Body of pancreas (tissue), 4 donors: ENCODE results near the gene OXCT2. TPM values are rescaled to one million over a fixed set of nuclear protein-coding genes. Genes with fewer than 3 reads are reported as not detected.

ENCODE experiments used
- ATAC-seq: fragments of 150-250 bp; one replicate; pipeline ENCODE4 v1.9.1; 2016
- DNase-seq, 4 donors: peaks; one replicate each; pipeline ENCODE4 v3.0.0-alpha.2; 2019
- H3K27ac ChIP-seq, 4 donors: fragments of 200-600 bp; sonication (generic); 1 replicate in 3 of 4; 2 replicates in 1 of 4; pipeline versions ENCODE4 v1.5.1 to v1.6.1; 2016 to 2019; ENCODE audit warnings: mild to moderate bottlenecking in 1 of 4, mixed read lengths in 1 of 4, moderate library complexity in 1 of 4
- H3K27me3 ChIP-seq, 2 donors: fragments of 200-600 bp; sonication (generic); one replicate each; pipeline ENCODE4 v1.6.0; 2016; ENCODE audit warnings: mild to moderate bottlenecking in 1 of 2
- H3K36me3 ChIP-seq, 2 donors: fragments of 200-600 bp; sonication (generic); replicated peaks in 1 of 2; 2 replicates each; pipeline ENCODE4 v1.5.1; 2016; ENCODE audit warnings: low read depth in 2 of 2; ENCODE audit not compliant: insufficient read depth in 1 of 2
- H3K4me1 ChIP-seq: fragments of 200-600 bp; sonication (generic); one replicate; pipeline ENCODE4 v1.6.0; 2016
- H3K4me3 ChIP-seq, 2 donors: fragments of 200-600 bp; sonication (generic); 1 replicate in 1 of 2; 2 replicates in 1 of 2; pipeline ENCODE4 v1.5.1; 2016 to 2019
- H3K9me3 ChIP-seq, 3 donors: fragments of 200-600 bp; sonication (generic); 1 replicate in 2 of 3; 2 replicates in 1 of 3; pipeline ENCODE4 v1.5.1; 2016
- CTCF ChIP-seq, 7 experiments: fragments of 450-650 bp in 4 of 7; fragments of 200-600 bp in 3 of 7; sonication (generic) in 3 of 7; IDR thresholded peaks; one replicate each; pipeline ENCODE4 v1.5.1; 2016 to 2019; ENCODE audit warnings: antibody characterized with exemption in 7 of 7
- POLR2A ChIP-seq, 3 donors: fragments of 450-650 bp; IDR thresholded peaks; one replicate each; pipeline ENCODE4 v1.6.1; 2016; ENCODE audit warnings: antibody characterized with exemption in 3 of 3, mild to moderate bottlenecking in 2 of 3
- WGBS, 2 donors: methylation state at CpG; one replicate each; pipeline ENCODE4 v1.1.5; 2017; 5-methylcytosine and 5-hydroxymethylcytosine counted together
- intact Hi-C: fragments of 100-400 bp; cut with DNase I; formaldehyde crosslinking; loops from one replicate; pipeline ENCODE4 v1.15.1; 2023
- total RNA-seq, 2 donors: library from RNA; depleted of rRNA; stranded (reverse); fragments of >200 nt; gene quantifications; one replicate each; pipeline ENCODE4 v1.1.0, GENCODE V29; 2016

The OXCT2 gene
- total RNA-seq, 2 donors from 2014 or later: 2.6 to 4.6 TPM

- no peak for TF ChIP-seq POLR2A (IDR thresholded peaks at IDR 0.05)
- no peak for TF ChIP-seq CTCF (IDR thresholded peaks at IDR 0.05)
- DNase-seq: no peak
- intact Hi-C loops: no loop called here
- peaks cover 0 to 3% of the 10 kb centered on the region in 2 donors for H3K36me3 ChIP-seq
- no peak for ATAC-seq
- 94% methylated on average over 6 to 14 of the region's 16 CpGs for WGBS, 2 donors
- no peak overlapping the region for H3K27ac ChIP-seq
- no peaks in the 10 kb centered on the region for H3K27me3 ChIP-seq
- no peaks in the 10 kb centered on the region for H3K4me1 ChIP-seq
- H3K4me3 ChIP-seq: no peak overlapping the region
- no peaks in the 10 kb centered on the region for H3K9me3 ChIP-seq
Measured at GRCh38 chr1:39760074-39761008, 10.8 kb downstream of the OXCT2 start.

GRCh38 chr1:39759436-39759726 lies 11.8 kb downstream of the OXCT2 start:
- Histone ChIP-seq H3K4me1 (no peaks in the 10 kb centered on the region), H3K9me3 (no peaks in the 10 kb centered on the region), H3K27me3 (no peaks in the 10 kb centered on the region), H3K27ac (no peak overlapping the region), H3K36me3 (peaks cover 0 to 6% of the 10 kb centered on the region in 2 donors), H3K4me3 (no peak overlapping the region)
- no peak for ATAC-seq
- no peak for DNase-seq
- intact Hi-C loops: no loop called here
- TF ChIP-seq POLR2A (IDR thresholded peaks at IDR 0.05): no peak
- no peak for TF ChIP-seq CTCF (IDR thresholded peaks at IDR 0.05)

- DNase-seq (no peak), ATAC-seq (no peak)
- intact Hi-C loops: no loop called here
- no peaks in the 10 kb centered on the region for H3K27me3 ChIP-seq
- WGBS, 2 donors: 86 to 96% methylated on average over 14 to 16 of the region's 16 CpGs
- no peak overlapping the region for H3K27ac ChIP-seq
- TF ChIP-seq POLR2A (IDR thresholded peaks at IDR 0.05) (no peak), CTCF (IDR thresholded peaks at IDR 0.05) (no peak)
- no peaks in the 10 kb centered on the region for H3K9me3 ChIP-seq
- no peak overlapping the region for H3K4me3 ChIP-seq
- no peaks in the 10 kb centered on the region for H3K4me1 ChIP-seq
- peaks cover 0 to 6% of the 10 kb centered on the region in 2 donors for H3K36me3 ChIP-seq
Measured at GRCh38 chr1:39758556-39759435, 12.4 kb downstream of the OXCT2 start.

- DNase-seq (no peak), ATAC-seq (no peak)
- no peaks in the 10 kb centered on the region for H3K4me1 ChIP-seq
- TF ChIP-seq CTCF (IDR thresholded peaks at IDR 0.05): no peak
- TF ChIP-seq POLR2A (IDR thresholded peaks at IDR 0.05): no peak
- no peak overlapping the region for H3K4me3 ChIP-seq
- no peak overlapping the region for H3K27ac ChIP-seq
- no peaks in the 10 kb centered on the region for H3K27me3 ChIP-seq
- intact Hi-C loops: no loop called here
- no peaks in the 10 kb centered on the region for H3K9me3 ChIP-seq
- WGBS, 2 donors: 80 to 88% methylated on average over 5 of the region's 5 CpGs
- peaks cover 11 to 17% of the 10 kb centered on the region in 2 donors for H3K36me3 ChIP-seq
Measured at GRCh38 chr1:39757501-39757900, 13.6 kb downstream of the OXCT2 start.
